Kidney epithelial cell (primary cell): ENCODE data around the gene GCKR. TPM values are rescaled to one million over a fixed set of nuclear protein-coding genes. Genes with fewer than 3 reads are reported as not detected.

Experiments used
- DNase-seq: peaks from one replicate; pipeline ENCODE4 v3.0.0-alpha.2; 2010; ENCODE audit warnings: low read depth
- H3K27me3 ChIP-seq: 2 replicates; pipeline ENCODE4 v1.6.0; 2011; ENCODE audit warnings: low read length; ENCODE audit not compliant: control insufficient read depth, insufficient read depth
- H3K36me3 ChIP-seq: 2 replicates; pipeline ENCODE4 v1.5.1; 2011; ENCODE audit warnings: low read length; ENCODE audit not compliant: control insufficient read depth, insufficient read depth
- H3K4me3 ChIP-seq: 2 replicates; pipeline ENCODE4 v1.5.1; 2011; ENCODE audit warnings: low read depth, mild to moderate bottlenecking, control low read depth, low read length
- total RNA-seq: library from RNA; depleted of rRNA; stranded (reverse); fragments of >200 nt; gene quantifications from 2 replicates; pipeline ENCODE4 v1.2.3, GENCODE V29; 2015
- TF ChIP-seq, protein P1 (sequence below): IDR thresholded peaks from 2 replicates; pipeline ENCODE4 v1.5.1; 2011; ENCODE audit warnings: mild to moderate bottlenecking, moderate library complexity, low read length, control low read depth, inconsistent platforms; ENCODE audit not compliant: insufficient read depth, poor library complexity, severe bottlenecking

Gene GCKR
- total RNA-seq, 1 donor from 2014 or later, result 0.88 TPM

DNA sequence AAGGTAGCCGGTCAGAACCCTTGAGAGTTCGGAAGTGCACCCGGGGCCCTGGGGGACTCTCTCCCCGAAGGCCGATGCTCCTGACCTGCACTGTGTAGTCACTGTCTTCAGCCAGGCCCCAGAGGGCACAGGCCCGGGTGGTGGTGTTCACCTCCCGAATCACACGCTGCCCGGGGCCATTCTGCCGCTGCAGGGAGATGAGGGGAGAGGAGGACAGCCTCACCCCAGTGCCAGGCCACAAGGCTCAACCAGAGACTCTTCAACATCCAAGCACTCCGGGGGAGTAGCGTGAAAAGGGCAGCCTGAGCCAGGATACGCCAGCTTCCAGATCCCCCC lies 2.7 kb upstream of the GCKR start:
- H3K4me3 ChIP-seq, result no peak overlapping the region
- no peaks in the 10 kb centered on the region for H3K36me3 ChIP-seq
- TF ChIP-seq, protein P1, sequence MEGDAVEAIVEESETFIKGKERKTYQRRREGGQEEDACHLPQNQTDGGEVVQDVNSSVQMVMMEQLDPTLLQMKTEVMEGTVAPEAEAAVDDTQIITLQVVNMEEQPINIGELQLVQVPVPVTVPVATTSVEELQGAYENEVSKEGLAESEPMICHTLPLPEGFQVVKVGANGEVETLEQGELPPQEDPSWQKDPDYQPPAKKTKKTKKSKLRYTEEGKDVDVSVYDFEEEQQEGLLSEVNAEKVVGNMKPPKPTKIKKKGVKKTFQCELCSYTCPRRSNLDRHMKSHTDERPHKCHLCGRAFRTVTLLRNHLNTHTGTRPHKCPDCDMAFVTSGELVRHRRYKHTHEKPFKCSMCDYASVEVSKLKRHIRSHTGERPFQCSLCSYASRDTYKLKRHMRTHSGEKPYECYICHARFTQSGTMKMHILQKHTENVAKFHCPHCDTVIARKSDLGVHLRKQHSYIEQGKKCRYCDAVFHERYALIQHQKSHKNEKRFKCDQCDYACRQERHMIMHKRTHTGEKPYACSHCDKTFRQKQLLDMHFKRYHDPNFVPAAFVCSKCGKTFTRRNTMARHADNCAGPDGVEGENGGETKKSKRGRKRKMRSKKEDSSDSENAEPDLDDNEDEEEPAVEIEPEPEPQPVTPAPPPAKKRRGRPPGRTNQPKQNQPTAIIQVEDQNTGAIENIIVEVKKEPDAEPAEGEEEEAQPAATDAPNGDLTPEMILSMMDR, result no peak

GRCh38 chr2:27494284-27494943 lies 2.2 kb upstream of the GCKR start:
- no peaks in the 10 kb centered on the region for H3K27me3 ChIP-seq
- TF ChIP-seq, protein P1, result no peak
- DNase-seq, result no peak
- no peaks in the 10 kb centered on the region for H3K36me3 ChIP-seq
- H3K4me3 ChIP-seq, result peak overlapping the region; percentile 58

More for the DNA sequence above, 2.7 kb upstream of the GCKR start:
- H3K27me3 ChIP-seq, result no peaks in the 10 kb centered on the region
- no peak for DNase-seq

DNA sequence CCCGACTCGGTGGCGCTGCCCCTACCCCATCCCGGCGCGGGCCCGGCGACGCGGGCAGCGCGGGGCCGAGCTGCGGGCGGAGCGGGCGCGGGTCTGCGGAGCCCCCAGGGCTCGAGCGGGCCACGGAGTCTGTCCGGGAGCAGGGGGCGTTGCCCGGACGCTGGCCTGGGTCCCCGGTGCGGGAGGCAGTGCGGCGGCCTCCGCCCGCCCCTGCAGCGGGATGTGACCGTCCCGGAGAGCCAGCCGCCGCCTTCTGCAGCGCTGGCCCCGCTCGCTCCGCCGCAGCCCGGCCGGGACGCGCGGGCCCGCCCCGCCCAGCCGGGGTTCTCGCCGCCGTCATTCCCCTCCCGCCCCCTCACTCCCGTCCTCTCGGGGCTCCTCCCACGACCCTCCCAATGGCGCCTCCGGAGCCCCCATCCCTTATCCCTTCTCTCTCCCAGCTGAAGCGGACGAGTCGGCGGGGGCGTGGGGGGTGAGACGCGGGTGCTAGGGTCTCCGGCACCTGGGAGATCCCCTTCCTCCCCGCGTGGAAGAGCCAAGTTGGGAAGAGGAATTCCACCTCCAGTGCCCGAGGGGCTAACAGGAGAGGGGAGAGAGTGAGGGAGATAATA lies 1.6 kb upstream of the GCKR start, which contains the start of gene FNDC4:
Gene FNDC4, minus strand, starts transcription at position 257 of the 611 bp plus-strand sequence. CDS start 521 bp downstream, outside the sequence.
- Histone ChIP-seq H3K4me3 (peak within 1 kb of the TSS; percentile 58), H3K27me3 (no peaks in the 10 kb centered on the region), H3K36me3 (no peaks in the 10 kb centered on the region)
- TF ChIP-seq, protein P1, result no peak
- DNase-seq, result no peak

GRCh38 chr2:27495840-27496356 lies 741 bp upstream of the GCKR start:
- Histone ChIP-seq H3K4me3 (no peak overlapping the region), H3K36me3 (no peaks in the 10 kb centered on the region), H3K27me3 (no peaks in the 10 kb centered on the region)
- TF ChIP-seq, protein P1, result no peak
- no peak for DNase-seq

- no peaks in the 10 kb centered on the region for H3K27me3 ChIP-seq
- no peaks in the 10 kb centered on the region for H3K36me3 ChIP-seq
- TF ChIP-seq, protein P1, result no peak
- no peak for DNase-seq
- H3K4me3 ChIP-seq, result no peak overlapping the region
These were observed 619 bp downstream of the GCKR start for GRCh38 chr2:27497288-27497627.
